GM12892 (cell line): ENCODE data around the gene KRTAP3-2.

Source experiments
- POLR2A ChIP-seq: IDR thresholded peaks from 2 replicates; pipeline ENCODE4 v1.6.1; 2011; ENCODE audit warnings: low read depth, low read length, control low read depth
- POLR2AphosphoS5 ChIP-seq: IDR thresholded peaks from 2 replicates; pipeline ENCODE4 v1.6.1; 2011; ENCODE audit warnings: low read depth, low read length, control low read depth
- TAF1 ChIP-seq: IDR thresholded peaks from 2 replicates; pipeline ENCODE4 v1.6.1; 2011; ENCODE audit warnings: low read depth, mild to moderate bottlenecking, control low read depth, low read length, borderline replicate concordance

DNA sequence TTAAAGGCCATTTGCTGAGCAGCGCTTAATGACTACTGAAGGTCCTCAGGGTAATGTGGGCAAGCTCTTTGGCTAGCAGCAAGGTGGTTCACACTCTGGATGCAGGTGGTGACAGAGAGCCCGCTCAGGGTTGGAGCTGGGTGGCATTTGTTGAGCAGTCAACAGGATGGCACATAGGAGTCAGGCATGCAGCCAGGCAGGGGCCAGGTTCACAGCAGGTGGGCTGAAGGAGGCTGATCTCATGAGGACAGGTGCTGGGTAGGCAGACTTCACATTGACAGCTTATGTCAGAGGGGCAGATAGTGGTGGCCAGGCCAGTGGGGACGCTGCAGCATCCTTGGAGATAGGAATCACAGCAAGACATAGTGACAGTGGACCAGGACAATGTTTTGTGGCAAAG, 4.7 kb upstream of the KRTAP3-2 start:
- TF ChIP-seq POLR2AphosphoS5 (no peak), POLR2A (no peak), TAF1 (no peak)
